NB4 (cell line): ENCODE results near the gene MOCS2.

ENCODE experiments used
- CTCF ChIP-seq: IDR thresholded peaks from one replicate; pipeline ENCODE4 v1.5.1; 2012; ENCODE audit warnings: low read depth, low read length
- MAX ChIP-seq: IDR thresholded peaks from 2 replicates; pipeline ENCODE4 v1.6.1; 2011; ENCODE audit warnings: low read depth, low read length
- MYC ChIP-seq: IDR thresholded peaks from 2 replicates; pipeline ENCODE4 v1.6.1; 2011; ENCODE audit warnings: low read depth, low read length
- POLR2A ChIP-seq: IDR thresholded peaks from 2 replicates; pipeline ENCODE4 v1.6.1; 2011; ENCODE audit warnings: mild to moderate bottlenecking; ENCODE audit not compliant: insufficient read length; ENCODE audit errors: extremely low read depth

GRCh38 chr5:53048248-53048647 lies 61.3 kb downstream of the MOCS2 start:
- TF ChIP-seq MYC, result no peak
- TF ChIP-seq CTCF, result no peak
- no peak for TF ChIP-seq POLR2A
- no peak for TF ChIP-seq MAX
